A673 (cell line): ENCODE results near the gene RGS8. TPM values are rescaled to one million over a fixed set of nuclear protein-coding genes. Genes with fewer than 3 reads are reported as not detected.

Experiments used
- BruUV-seq: library from RNA; stranded (reverse); fragments of 400-500 nt; replicated peaks from 2 replicates; lab custom pipeline; 2021; lab: Mats Ljungman, UMichigan
- CTCF ChIA-PET: fragments of 300-600 bp; sonication (Branson Sonifier 250); formaldehyde crosslinking; loops from one replicate; lab custom pipeline; 2022; ENCODE audit warnings: antibody characterized with exemption; lab: Charles Lee
- POLR2A ChIA-PET: fragments of 300-600 bp; sonication (Branson Sonifier 250); formaldehyde crosslinking; loops from one replicate; lab custom pipeline; 2022; ENCODE audit warnings: antibody characterized with exemption; ENCODE audit not compliant: low non-redundant PET; lab: Charles Lee
- DNase-seq: peaks from one replicate; pipeline ENCODE4 v3.0.0-alpha.2; 2015; ENCODE audit warnings: low spot score
- H3K27ac ChIP-seq: fragments of 200-600 bp; sonication (generic); 2 replicates; pipeline ENCODE4 v1.5.1; 2016; ENCODE audit warnings: mixed run types, low read depth, mild to moderate bottlenecking, mixed read lengths, antibody characterized with exemption, low read length; ENCODE audit not compliant: poor library complexity, severe bottlenecking
- H3K27me3 ChIP-seq: fragments of 200-600 bp; sonication (generic); replicated peaks from 2 replicates; pipeline ENCODE4 v1.6.1; 2017; ENCODE audit warnings: mixed run types, low read depth, mild to moderate bottlenecking, mixed read lengths, antibody characterized with exemption, low read length; ENCODE audit not compliant: insufficient read depth, poor library complexity
- H3K36me3 ChIP-seq: fragments of 200-600 bp; sonication (generic); 2 replicates; pipeline ENCODE4 v1.6.1; 2016; ENCODE audit warnings: mixed run types, mild to moderate bottlenecking, mixed read lengths, antibody characterized with exemption, low read length; ENCODE audit not compliant: insufficient read depth, poor library complexity, severe bottlenecking
- H3K4me1 ChIP-seq: fragments of 200-600 bp; sonication (generic); 2 replicates; pipeline ENCODE4 v1.6.1; 2017; ENCODE audit warnings: mixed run types, mild to moderate bottlenecking, mixed read lengths, antibody characterized with exemption, low read length; ENCODE audit not compliant: insufficient read depth, poor library complexity, severe bottlenecking
- H3K4me3 ChIP-seq: fragments of 200-600 bp; sonication (generic); 2 replicates; pipeline ENCODE4 v1.5.1; 2016; ENCODE audit warnings: low read depth, mixed run types, mild to moderate bottlenecking, mixed read lengths, low read length; ENCODE audit not compliant: poor library complexity, severe bottlenecking
- H3K9me3 ChIP-seq: fragments of 200-600 bp; sonication (generic); 2 replicates; pipeline ENCODE4 v1.6.1; 2016; ENCODE audit warnings: mixed run types, low read depth, mild to moderate bottlenecking, mixed read lengths, antibody characterized with exemption, low read length; ENCODE audit not compliant: poor library complexity, severe bottlenecking
- EZH2 ChIP-seq: fragments of 200-600 bp; sonication (generic); IDR thresholded peaks from 2 replicates; pipeline ENCODE4 v1.6.1; 2017; ENCODE audit warnings: borderline replicate concordance, low read depth, mild to moderate bottlenecking, mixed read lengths, antibody characterized with exemption, low read length; ENCODE audit not compliant: poor library complexity, severe bottlenecking
- intact Hi-C: fragments of 100-400 bp; cut with micrococcal nuclease; formaldehyde crosslinking; loops from one replicate; pipeline ENCODE4 v1.10.0; 2022; ENCODE audit not compliant: unreplicated experiment
- total RNA-seq: library from RNA; stranded (reverse); gene quantifications from 2 replicates; pipeline ENCODE4 v1.2.3, GENCODE V29; 2021
- TF ChIP-seq, protein P1 (sequence below): fragments of 300-800, 200-600 bp; sonication (generic); conservative IDR thresholded peaks from 2 replicates; pipeline ENCODE4 v1.5.1; 2017; ENCODE audit warnings: low read depth, mild to moderate bottlenecking, antibody characterized with exemption, low read length, moderate library complexity, mixed read lengths

RGS8 gene
- total RNA-seq, 1 experiment from 2014 or later, result not detected

DNA sequence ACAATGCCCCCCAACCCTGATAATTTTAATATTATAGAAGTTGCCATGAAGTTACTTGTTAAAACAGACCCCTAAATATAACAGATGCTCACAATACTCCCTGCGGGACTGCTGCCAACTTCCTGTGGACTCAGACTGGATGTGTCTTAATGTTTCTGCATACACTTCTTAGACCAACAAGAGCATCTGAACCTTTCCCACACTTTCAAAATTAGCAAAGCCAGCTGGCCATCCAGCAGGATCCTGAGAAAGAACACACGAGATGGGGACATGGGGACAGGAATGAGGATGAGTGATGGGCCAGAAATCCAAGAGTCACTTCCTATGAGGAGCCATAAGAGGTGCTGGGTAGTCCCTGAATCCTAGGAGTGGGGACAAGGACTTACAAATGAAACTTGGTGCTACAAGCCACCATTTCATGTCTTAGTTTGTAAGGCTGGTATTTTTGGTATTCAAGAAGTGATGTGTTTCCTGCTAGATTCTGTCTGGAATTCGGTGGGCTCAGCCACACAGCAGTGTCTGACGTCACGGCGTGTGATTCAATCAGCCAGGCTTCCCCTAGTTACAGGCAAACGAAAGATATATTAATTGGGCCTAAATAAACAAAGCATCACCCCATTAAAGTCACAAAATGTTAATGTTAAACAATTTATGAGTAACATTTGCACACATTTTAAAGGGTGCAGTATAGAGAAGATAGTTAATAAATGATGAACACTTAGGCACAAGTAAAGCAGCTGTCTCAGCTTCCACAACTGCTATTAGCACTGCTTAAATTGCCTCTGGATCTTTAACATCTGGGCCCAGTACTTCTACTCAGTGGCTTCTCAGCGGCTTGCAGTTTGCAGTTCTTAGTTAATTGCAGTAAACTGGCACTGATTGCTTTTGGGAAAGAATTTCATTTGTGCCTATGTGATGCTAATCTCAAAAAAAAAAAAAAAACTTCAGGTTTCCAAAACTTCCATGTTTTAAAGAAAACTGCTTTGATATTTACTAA, 41.2 kb upstream of the RGS8 start:
- CTCF ChIA-PET, result no interaction called here
- no peak for DNase-seq
- Histone ChIP-seq H3K4me1 (no peaks in the 10 kb centered on the region), H3K27me3 (no peaks in the 10 kb centered on the region), H3K4me3 (no peak overlapping the region), H3K27ac (no peak overlapping the region), H3K36me3 (no peaks in the 10 kb centered on the region), H3K9me3 (no peaks in the 10 kb centered on the region)
- TF ChIP-seq, protein P1, sequence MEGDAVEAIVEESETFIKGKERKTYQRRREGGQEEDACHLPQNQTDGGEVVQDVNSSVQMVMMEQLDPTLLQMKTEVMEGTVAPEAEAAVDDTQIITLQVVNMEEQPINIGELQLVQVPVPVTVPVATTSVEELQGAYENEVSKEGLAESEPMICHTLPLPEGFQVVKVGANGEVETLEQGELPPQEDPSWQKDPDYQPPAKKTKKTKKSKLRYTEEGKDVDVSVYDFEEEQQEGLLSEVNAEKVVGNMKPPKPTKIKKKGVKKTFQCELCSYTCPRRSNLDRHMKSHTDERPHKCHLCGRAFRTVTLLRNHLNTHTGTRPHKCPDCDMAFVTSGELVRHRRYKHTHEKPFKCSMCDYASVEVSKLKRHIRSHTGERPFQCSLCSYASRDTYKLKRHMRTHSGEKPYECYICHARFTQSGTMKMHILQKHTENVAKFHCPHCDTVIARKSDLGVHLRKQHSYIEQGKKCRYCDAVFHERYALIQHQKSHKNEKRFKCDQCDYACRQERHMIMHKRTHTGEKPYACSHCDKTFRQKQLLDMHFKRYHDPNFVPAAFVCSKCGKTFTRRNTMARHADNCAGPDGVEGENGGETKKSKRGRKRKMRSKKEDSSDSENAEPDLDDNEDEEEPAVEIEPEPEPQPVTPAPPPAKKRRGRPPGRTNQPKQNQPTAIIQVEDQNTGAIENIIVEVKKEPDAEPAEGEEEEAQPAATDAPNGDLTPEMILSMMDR, result no peak
- TF ChIP-seq EZH2, result no peak
- POLR2A ChIA-PET, result no interaction called here
- no TSS peak for BruUV-seq
- intact Hi-C loops, result no loop called here

DNA sequence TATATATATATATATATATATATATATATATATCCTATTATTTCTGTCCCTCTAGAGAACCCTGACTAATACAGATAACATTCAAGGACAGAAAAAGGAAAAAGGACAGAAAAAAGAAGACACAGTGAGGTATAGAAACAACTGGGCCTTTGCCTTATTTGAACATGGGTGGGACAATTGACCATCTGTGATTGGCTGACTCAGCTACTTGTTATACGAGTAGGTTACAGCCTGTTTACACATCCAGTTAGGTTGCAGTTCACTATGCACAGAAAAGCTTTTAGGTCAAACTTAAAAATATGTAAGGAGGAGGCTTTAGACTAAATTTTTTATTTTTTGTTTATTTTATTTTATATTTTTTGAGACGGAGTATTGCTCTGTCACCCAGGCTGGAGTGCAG, 39.8 kb upstream of the RGS8 start:
- H3K9me3 ChIP-seq, result no peaks in the 10 kb centered on the region
- ChIA-PET POLR2A (no interaction called here), CTCF (no interaction called here)
- H3K27me3 ChIP-seq, result no peaks in the 10 kb centered on the region
- no peak overlapping the region for H3K4me3 ChIP-seq
- H3K27ac ChIP-seq, result no peak overlapping the region
- no peak for DNase-seq
- intact Hi-C loops, result no loop called here
- TF ChIP-seq, protein P1, result no peak
- TF ChIP-seq EZH2, result no peak
- no peaks in the 10 kb centered on the region for H3K4me1 ChIP-seq
- no TSS peak for BruUV-seq
- no peaks in the 10 kb centered on the region for H3K36me3 ChIP-seq

DNA sequence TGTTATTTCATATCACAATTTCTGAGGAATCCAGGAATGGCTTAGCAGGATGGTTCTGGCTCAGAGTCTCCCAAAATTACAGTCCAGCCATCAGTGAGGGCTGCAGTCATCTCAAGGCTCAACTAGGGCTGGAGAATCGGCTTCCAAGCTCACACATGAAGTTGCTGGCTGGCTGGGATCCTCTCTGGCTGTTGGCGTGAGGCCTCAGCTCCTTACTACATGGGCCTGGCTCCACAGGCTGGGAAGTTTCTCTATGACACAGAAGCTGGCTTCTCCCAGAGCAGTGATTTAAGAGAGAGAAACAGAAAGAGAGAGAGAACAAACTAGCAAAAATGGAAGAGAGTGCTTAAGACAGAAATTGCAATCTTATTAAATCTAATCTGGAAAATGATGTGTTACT, 38.8 kb upstream of the RGS8 start:
- no peaks in the 10 kb centered on the region for H3K36me3 ChIP-seq
- no peak for DNase-seq
- H3K4me3 ChIP-seq, result no peak overlapping the region
- H3K4me1 ChIP-seq, result no peaks in the 10 kb centered on the region
- ChIA-PET CTCF (no interaction called here), POLR2A (no interaction called here)
- BruUV-seq, result no TSS peak
- TF ChIP-seq EZH2, result no peak
- TF ChIP-seq, protein P1, result no peak
- H3K9me3 ChIP-seq, result no peaks in the 10 kb centered on the region
- H3K27me3 ChIP-seq, result no peaks in the 10 kb centered on the region
- H3K27ac ChIP-seq, result no peak overlapping the region
- intact Hi-C loops, result no loop called here
